ENCODE results near the gene ARHGAP25.

ARHGAP25 gene

DNA sequence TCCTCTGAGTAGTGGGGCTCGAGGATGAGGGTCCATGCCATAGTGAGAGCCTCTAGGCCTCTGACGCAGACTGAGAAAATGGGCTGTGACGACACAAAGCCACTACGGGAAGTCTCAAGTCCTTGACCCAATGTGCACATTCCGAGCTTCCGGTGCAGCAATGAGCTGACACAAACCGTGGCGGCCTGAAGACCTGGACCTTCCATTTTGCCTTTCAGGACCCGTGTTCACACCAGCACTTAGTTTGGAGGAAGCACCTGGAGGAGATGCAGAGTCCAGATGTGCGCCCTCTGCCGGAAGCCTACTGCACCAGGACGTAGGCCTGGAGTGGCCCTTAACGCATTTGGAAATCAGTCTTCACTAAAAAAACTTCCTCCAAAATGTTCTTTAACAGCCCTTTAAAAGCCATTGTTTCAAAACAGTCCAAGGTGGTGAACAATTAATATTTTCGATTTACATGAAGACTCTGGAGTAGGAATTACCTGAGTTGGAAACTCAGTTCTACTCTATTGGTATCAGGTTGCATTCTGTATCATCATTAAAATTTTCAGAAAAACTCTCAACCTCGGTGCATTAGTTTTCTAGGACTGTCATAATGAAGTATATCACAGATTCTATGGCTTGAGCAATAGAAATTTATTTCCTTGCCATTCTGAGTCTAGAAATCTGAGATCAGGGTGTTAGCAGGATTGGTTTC lies 102.7 kb downstream of the ARHGAP25 start:
- peak; percentile 66 for DNase-seq

DNA sequence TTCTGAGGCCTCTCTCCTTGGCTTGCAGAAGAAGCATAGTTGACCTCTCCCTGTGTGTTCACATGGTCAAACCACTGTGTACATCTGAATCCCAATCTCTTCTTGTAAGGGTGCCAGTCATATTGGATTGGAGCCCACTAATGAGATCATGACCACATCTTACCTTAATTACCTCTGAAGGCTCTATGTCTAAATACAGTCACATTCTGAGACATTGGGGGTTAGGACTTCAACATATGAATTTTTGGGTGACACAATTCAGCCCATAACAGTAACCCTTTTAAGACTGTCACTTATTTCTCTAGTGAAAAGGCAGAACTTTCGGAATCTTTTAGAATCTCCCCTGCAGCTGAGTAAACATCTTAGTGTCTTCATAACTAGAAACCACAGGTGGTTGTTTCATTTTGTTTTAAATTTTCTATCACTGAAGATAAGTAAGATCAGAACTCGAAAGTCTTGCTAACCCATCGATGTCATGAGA lies 103.3 kb downstream of the ARHGAP25 start:
- no peak for DNase-seq

DNA sequence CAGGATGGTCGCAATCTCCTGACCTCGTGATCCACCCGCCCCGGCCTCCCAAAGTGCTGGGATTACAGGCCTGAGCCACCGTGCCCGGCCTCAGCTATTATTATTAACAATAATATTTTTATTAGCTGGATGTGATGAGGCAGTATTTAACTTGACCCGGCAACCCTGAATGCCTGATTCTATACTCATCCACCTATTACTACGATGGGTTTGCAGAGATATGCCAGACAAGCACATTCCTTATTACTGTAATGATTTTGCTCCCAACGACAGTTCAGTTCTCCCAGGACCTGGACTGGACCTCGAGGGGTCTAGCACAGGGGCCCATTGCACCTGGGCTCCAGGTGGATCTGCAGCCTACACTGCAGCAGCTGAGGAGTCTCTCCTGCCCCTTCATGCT lies 104.0 kb downstream of the ARHGAP25 start:
- no peak for DNase-seq

DNA sequence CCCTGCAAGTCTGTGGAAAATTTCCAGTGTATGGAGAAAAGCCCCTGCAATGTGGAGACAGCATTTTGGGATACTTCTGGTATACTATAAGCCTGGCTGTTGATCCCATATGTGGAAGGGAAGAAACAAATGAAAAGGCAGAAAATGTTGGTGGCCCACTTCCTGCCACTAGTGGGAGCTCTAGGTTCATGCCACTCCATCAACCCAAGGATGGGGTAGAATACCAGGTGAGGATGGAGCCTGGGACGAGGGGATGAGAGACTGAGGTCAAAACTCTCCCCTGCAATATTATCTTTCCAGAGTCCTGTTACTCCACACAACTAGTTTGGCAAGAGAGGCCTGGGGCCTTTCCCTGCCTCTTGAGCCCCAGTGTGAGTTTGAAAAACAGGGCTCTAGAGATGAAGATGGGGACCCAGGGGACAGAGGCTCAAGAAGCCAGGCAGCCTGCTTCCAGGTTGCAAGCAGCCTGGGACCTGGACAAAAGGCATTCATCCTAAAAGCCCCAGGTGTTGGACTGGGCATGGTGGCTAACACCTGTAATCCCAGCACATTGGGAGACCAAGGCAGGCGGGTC lies 104.7 kb downstream of the ARHGAP25 start:
- no peak for DNase-seq

DNA sequence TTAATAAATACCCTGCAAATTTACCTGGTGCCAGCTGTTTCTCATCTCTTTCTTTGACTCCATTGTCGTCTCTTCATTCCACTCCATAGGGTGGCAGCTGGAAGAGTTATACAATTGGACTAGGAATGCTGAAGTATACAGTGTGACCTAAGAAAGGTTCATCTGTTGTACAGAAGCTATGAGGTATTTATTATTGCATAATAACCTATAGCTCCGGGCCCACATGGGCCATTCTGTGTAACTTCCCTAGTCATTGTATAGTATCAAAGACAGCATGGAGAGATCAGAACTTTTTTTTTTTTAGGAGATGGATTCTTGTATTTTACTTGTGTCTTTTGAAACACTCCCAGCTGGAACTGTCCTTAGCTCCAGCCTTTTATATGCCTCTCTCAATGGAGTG lies 110.4 kb downstream of the ARHGAP25 start:
- no peak for DNase-seq

DNA sequence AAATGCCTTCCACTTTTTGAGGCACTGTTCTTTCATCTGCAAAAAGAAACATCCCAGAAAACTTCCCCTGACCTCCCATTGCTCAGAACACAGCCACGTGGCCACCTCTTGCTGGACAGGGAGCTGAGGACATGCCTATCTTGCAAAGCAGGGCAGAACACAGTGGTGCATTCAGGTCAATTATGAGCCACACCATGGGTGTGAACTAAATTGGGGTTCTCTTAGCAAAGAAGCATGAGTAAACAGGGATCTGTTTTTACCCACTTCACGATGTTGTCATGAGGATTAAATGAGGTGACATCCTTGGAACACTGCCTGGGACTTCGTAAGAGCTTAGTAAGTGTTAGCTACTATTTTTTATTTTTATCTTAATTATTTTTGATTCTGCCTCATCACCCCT lies 111.5 kb downstream of the ARHGAP25 start:
- no peak for DNase-seq

DNA sequence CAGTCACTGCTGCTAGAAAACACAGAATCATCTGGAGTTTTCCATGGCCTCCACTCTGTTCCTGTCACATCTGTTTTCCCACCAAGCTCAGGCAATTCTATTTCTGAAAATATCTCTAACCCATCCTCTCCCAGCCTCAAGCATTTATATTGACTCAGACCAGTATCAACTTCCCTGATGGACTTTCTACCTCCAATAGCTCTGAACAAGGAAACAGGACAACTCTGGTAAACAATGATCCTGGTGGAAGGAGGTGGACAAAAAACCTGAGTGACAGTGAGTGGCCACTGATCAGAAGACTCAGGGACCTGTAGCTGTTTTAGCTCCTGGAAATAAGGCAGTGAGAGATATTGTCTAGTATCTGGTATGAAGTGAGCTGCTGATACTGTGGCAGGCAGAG lies 113.1 kb downstream of the ARHGAP25 start:
- no peak for DNase-seq

DNA sequence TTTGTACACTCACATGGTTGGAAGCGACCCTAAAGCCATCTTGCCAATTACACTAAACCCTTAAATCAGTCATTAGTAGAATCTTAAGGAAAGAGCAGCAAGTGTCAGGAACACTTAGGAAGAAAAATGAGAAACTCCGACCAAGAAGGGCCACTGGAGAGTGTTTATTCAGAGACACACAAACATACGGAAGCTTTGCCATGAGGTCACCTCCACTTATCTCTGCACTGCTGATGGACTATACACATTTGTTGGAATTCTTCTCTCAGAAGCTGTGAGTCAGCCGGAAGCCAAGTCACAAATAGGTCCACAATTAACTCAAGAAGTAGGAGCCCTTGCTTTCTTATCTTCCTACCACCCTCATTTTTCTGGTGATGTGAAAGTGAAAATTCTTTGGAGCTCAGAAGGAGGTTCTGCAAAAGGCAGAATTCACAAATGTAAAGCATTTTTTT lies 115.0 kb downstream of the ARHGAP25 start:
- DNase-seq: no peak

DNA sequence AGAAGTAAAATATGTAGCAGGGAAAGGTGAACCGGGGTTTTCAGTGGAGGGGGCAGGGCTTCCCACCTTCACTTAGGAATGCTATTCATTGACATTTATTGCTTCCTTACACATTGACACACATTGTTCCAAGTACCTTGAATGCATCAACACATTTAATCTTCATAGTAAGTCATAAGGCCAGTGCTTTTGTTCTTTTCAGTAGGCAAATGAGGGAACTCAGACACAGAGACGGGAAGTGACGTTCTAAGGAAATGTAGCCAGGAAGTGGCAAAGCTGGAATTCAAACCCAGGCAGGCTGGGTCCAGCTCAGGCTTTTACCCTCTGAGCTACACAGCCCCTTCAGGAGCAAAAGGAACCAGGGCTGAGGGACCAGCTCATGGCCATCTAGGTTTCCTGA lies 115.9 kb downstream of the ARHGAP25 start:
- no peak for DNase-seq

DNA sequence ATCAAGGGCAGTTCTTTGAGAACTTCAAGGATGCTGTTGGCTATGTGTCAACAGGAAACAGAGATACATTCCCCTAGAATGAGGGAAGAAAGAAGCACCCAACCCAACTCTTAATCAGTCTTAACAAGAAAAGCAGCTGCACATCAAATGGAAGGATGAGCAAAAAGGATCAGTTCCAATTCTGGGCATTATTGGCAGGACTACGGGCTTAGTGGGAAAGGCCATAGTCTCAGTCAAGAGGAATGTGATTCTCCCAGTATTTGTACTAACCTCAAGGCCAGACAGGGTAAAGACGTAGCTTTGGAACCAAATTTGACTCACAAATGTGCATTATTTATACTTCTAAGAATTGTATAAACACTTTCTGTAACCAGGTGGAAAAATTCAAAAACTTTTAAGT lies 118.4 kb downstream of the ARHGAP25 start:
- no peak for DNase-seq

DNA sequence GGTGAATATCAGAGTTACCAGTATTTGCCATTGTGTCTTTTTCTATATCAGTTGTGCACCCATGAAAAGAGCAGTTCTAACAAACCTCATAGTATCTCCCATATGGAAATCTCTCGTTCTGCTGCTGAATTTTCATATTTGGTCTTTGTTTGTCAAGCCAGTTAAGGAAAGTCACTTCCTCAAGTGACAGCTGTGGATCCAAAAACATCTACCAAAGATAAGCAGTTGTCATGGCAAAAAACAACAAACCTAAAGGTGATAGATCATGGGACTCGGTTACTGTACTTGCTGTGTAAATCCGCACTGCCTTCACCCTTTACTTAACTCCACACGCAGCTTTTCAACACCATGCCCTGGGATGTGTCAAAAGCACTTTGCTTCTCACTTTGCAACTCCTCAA lies 119.3 kb downstream of the ARHGAP25 start:
- DNase-seq: no peak

DNA sequence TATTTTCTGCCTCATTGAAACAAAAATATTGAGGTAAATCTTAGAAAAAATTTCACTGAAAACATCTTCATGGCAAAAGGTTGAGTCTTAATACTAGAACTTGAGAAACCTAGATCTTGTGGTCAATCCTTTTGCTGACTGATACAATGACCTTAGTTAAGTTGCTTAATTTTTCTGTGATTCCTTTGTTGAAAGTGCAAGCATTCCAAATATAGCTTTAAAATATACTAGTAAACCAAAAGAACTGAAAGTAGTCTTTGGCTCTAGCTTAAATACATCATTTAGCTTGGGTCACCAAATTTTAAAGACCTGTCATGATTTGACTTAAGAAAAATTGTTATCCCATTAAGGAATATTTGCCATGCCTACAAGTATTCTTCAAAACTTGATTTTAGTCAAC lies 119.9 kb downstream of the ARHGAP25 start:
- no peak for DNase-seq

DNA sequence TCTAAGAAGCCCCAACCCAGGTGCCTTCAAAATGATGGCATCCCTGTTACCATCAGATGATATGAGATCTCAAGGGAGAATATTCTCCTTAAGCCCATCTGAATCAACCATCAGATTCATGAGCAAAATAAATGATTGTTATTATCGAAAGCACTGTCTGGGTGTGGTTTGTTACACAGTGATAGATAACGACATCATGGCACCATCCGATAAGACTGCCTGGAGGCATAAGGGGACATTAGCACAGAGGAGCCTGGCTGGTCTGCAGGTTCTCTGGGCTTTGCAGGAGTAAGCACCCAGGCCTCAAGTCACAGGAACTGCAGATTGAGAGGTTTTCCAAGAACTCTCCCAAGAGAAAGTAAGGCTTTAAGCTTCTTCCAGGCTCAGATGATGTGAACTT lies 120.9 kb downstream of the ARHGAP25 start:
- DNase-seq: no peak

DNA sequence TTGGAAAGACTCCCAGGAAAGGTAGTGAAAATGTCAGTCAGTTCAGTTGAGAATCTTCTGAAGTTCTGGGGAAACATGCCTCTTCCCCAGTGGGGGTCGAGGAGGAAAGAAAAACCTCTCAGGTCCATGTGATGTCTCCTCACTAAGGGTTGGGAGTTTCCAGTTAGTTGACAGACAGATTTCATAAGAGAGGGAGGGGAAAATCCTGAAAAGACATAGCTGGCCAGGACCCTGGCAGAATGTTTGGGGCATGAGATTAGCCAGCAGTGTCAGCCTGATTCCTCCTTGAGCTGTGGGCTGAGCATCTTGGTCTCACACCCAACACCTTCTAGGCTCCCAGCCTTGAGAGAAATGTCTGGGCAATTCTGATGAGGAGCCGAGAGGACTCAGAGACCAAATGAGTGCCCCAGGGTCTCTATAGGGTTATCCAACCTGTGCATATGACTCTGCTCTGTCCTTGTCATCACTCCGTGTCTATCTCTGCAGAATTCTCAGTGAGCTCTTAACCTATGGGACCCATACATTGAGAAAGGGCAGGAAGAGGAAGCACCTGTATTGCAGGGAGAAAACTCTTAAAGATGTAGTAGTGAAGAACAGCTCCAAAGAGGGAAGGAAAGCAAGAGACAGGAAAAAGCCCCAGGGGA lies 122.7 kb downstream of the ARHGAP25 start:
- no peak for DNase-seq

DNA sequence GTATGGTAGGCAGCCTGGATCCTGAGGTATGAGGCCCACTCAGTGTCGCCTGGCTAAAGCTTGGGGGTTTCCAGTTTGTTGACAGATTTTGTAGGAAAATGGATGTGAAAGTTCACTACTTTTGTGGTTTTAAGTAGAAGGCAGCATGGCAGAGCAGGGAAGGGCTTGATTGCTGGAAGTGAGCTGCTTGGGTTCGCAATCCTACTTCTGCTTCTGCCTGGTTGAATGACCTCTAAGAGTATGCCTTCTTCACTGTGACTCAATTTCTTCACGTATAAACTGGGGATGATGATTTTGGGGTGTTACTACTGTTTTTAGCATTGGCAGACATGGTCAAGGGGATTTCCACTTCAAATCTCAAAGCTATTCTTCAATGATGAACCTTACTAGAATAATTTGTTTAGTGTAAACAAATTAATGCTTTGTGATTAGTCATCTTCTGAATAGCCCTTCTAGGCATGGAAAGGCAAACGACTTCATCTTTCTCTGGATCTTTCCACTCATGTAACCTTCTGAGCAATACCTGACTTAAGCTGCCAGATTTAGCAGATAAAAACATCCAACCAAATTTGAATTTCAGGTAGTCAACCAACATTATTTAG lies 123.3 kb downstream of the ARHGAP25 start:
- DNase-seq: no peak

DNA sequence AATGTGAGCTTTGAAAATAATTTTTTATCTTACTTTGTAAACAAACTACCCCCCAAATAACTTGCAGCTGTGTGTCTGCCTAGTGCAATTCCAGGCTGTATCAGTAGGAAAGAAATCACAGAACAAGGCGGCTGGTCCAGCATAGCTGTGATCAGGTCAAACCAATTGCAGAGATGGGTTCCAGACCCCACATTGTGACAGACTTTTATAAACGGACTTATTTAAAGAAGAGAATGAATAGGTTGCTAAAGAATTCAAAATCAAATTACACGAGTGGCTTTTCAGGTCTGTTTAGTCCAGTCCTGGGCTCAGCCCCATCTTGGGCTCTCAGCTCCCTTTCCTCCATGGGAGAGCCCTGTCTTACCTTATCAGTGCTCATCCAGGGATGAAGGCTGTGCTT lies 125.5 kb downstream of the ARHGAP25 start:
- DNase-seq: no peak

DNA sequence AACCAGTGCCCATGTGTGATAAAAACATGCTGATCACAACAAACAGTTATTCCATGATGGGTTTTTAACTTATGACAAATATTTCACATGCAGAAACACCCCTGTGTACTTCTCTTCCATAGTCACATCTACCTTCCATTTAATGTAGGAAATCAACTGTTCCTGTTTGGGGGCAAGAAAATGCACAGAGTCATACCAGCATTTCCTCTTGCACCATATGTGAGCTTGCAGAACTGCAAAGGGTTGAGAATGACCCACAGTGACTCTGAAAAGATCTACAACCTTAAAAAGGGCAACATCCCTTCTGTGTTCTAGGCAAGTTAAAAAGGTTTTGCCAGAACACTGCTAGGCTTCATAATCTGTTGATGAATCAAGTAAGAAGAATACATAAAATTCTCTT lies 126.7 kb downstream of the ARHGAP25 start:
- DNase-seq: no peak

DNA sequence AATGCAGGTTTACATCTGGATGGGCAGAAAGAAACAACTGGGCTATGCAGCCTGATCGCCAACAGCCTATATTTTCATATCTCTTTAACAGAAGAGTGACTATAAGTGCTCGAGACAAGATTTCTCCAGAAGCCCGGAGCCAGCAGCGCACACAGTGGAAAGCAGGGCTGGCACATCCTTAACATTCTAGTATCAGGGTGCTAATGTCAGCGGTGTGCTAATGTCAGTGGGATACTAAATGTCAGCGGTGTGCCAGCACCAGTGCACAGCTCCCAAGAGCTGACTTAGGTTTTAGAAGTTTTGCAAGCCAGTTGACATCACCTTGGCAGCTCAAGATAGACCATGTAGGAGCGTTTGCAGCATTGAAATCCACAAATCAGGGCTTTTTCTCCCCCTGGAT lies 128.3 kb downstream of the ARHGAP25 start:
- no peak for DNase-seq

DNA sequence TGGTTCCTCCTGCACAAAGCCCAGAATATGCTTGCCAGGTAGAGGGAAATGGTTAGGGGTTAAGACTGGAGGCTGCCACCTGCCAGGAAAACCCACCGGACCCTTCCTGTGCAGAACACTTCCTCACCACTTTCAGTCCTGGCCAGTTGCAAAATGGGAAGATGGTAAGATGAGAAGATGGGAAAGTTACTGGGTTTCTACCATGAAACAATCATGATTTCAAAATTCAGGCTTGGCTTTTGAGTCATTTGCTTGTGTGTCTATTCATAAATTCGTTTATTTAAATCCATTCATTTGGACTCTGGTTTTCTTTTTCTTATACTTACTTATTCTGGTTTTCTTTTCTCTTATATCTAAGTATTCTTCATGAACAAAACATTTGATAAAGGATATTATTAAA lies 129.4 kb downstream of the ARHGAP25 start:
- DNase-seq: no peak

DNA sequence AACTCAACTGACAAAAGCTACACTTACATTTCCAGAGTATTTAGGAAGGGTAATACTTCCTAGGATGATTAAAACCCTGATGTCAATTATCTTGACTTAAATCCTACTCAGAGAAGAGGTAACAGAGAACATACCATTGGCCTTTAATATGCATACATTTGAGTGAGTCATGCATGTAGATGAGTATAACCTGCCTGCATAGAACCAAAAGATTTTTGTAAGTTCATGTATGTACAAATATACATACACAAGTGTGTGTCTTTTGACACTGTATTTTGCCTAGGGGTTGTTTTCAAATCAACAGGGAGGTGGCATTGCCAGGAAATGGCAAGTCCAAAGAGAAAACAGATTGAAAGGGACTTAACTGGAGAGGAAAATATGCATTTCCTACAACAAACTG lies 130.5 kb downstream of the ARHGAP25 start:
- no peak for DNase-seq

DNA sequence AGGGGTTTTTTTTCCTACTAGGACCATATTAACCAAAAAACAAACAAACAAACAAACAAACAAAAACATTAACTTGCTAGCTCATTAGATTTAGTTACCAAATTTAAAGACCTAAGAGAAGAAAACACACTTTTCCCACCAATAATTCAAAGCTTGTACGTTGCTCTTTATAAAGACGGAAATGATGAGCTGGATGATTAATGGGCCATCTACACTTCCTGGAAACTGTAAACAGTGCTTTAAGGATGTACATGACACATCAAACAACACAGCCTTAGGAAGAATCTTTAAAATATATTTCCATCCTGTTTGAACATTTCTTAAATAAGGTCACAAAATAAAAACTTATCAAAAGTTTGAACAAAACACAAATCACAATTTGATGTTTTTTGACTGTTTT lies 135.6 kb downstream of the ARHGAP25 start:
- no peak for DNase-seq

DNA sequence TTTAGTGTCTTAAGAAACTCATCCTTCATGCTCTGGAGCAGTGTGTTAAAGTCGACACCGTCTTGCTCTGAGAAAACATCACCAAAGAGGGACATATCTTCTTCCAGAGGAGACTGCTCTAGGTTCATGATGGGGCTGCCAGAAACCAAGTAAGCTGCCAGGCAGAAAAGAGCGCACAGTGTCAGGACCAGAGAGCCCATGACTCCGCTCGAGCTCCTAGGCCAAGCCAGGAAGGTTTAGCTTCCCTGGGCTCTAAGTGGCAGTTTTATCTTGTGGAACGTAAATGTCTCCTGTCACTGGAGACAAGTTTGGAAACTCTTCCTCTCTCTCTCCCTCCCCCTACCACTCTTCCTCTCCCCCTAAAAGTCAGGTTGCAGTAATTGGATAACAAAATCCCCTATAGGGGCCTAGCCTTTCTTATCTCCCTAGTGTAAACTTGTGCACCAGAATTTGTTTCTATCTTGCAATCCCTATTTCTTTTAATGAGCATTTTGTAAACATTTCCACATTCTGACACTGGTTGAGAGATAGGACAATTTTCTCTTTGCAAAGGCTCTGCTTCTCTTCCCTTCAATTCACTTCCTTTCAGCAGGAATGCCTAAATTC lies 136.7 kb downstream of the ARHGAP25 start, which contains the start of gene BMP10:
BMP10 (minus strand) TSS at position 239 of the 606 bp plus-strand sequence; CDS start at position 200, 39 bp downstream.
- no peak for DNase-seq

All from stimulated activated CD4-positive, alpha-beta T cell treated with anti-CD3 and anti-CD28 coated beads, Interleukin-12 subunit alpha, Interleukin-12 subunit beta, amount 100 ng/mL, for 4 hours (primary cell).